HepG2 (cell line): ENCODE data around the gene PLD6. TPM values are rescaled to one million over a fixed set of nuclear protein-coding genes. Genes with fewer than 3 reads are reported as not detected.
A peak's percentile ranks its signal among the peaks of the same experiment; 100 is the strongest.

Experiments
- FOSL2 ChIP-seq: sonication (generic); formaldehyde crosslinking; IDR thresholded peaks from 2 replicates; pipeline ENCODE4 v1.4.0; 2020; ENCODE audit warnings: missing genetic modification reagents
- GPN1 ChIP-seq: sonication (generic); formaldehyde crosslinking; IDR thresholded peaks from 2 replicates; pipeline ENCODE4 v1.5.1; 2020; ENCODE audit warnings: missing genetic modification reagents, borderline replicate concordance
- HBP1 ChIP-seq: IDR thresholded peaks from 2 replicates; pipeline ENCODE4 v1.6.1; 2016; ENCODE audit warnings: low read depth, control low read depth
- HNF1A ChIP-seq, 2 experiments: sonication (generic) in 1 of 2; formaldehyde crosslinking in 1 of 2; IDR thresholded peaks; 2 replicates each; pipeline versions ENCODE4 v1.4.0 to v1.6.1; 2016 to 2020; ENCODE audit warnings: borderline replicate concordance in 1 of 2, low read depth in 1 of 2, mild to moderate bottlenecking in 1 of 2, missing genetic modification reagents in 1 of 2
- MBD4 ChIP-seq: IDR thresholded peaks from 2 replicates; pipeline ENCODE4 v1.6.1; 2012; ENCODE audit warnings: low read length, inconsistent platforms, borderline replicate concordance
- MXD4 ChIP-seq: IDR thresholded peaks from 2 replicates; pipeline ENCODE4 v1.6.1; 2016; ENCODE audit warnings: mild to moderate bottlenecking, missing biosample characterization, missing genetic modification reagents
- TCF12 ChIP-seq, 2 experiments: fragments of 450-650 bp in 1 of 2; sonication (generic) in 1 of 2; formaldehyde crosslinking in 1 of 2; IDR thresholded peaks; 2 replicates each; pipeline versions ENCODE4 v1.6.1 to v1.8.0; 2017 to 2022; ENCODE audit warnings: antibody characterized with exemption in 1 of 2, mild to moderate bottlenecking in 1 of 2, missing genetic modification reagents in 1 of 2, moderate library complexity in 1 of 2
- TRAFD1 ChIP-seq: sonication (generic); formaldehyde crosslinking; IDR thresholded peaks from 2 replicates; pipeline ENCODE4 v1.5.1; 2020; ENCODE audit warnings: missing genetic modification reagents, mild to moderate bottlenecking, borderline replicate concordance
- ZNF18 ChIP-seq: sonication (generic); formaldehyde crosslinking; IDR thresholded peaks from 2 replicates; pipeline ENCODE4 v1.8.0; 2022; ENCODE audit warnings: mild to moderate bottlenecking, missing genetic modification reagents; ENCODE audit not compliant: insufficient replicate concordance
- ZNF30 ChIP-seq: sonication (generic); formaldehyde crosslinking; IDR thresholded peaks from 2 replicates; pipeline ENCODE4 v1.5.0; 2020; ENCODE audit warnings: mild to moderate bottlenecking, missing genetic modification reagents
- ZNF556 ChIP-seq: sonication (generic); formaldehyde crosslinking; IDR thresholded peaks from 2 replicates; pipeline ENCODE4 v1.4.0; 2020; ENCODE audit warnings: mild to moderate bottlenecking, missing genetic modification reagents, borderline replicate concordance
- ZNF564 ChIP-seq: sonication (generic); formaldehyde crosslinking; IDR thresholded peaks from 2 replicates; pipeline ENCODE4 v1.8.1; 2023; ENCODE audit warnings: mild to moderate bottlenecking, missing genetic modification reagents
- ZNF652 ChIP-seq: IDR thresholded peaks from 2 replicates; pipeline ENCODE4 v1.6.1; 2016; ENCODE audit warnings: low read depth, borderline replicate concordance
- ZZZ3 ChIP-seq: sonication (generic); formaldehyde crosslinking; IDR thresholded peaks from 2 replicates; pipeline ENCODE4 v1.4.0; 2020; ENCODE audit warnings: missing genetic modification reagents, mild to moderate bottlenecking, borderline replicate concordance
- polyA plus RNA-seq, 8 experiments: library from polyadenylated mRNA; depleted of rRNA in 3 of 8; stranded (reverse) in 7 of 8; unstranded in 1 of 8; fragments of >200 nt; fragmentation: Illumina TruSeq in 4 of 8; extraction: Trizol in 4 of 8; gene quantifications; 2 replicates each; pipeline versions ENCODE4 v1.2.1 to v1.2.3, GENCODE V29; 2011 to 2016; ENCODE audit warnings: low read depth in 4 of 8, missing spikeins in 1 of 8, mixed read lengths in 1 of 8; ENCODE audit not compliant: insufficient read depth in 1 of 8
- total RNA-seq, 5 experiments: library from RNA; depleted of rRNA; stranded (reverse); fragments of >200 nt; fragmentation: Illumina TruSeq; extraction: Trizol; gene quantifications; 2 replicates each; pipeline ENCODE4 v1.2.3, GENCODE V29; 2016; ENCODE audit warnings: low read depth in 1 of 5
- TF ChIP-seq, protein P1 (sequence below): sonication (generic); formaldehyde crosslinking; IDR thresholded peaks from 2 replicates; pipeline ENCODE4 v1.9.0; 2021; ENCODE audit warnings: missing genetic modification reagents, borderline replicate concordance

PLD6 gene
- total and polyA plus RNA-seq, 2 of the 13 experiments (the other 11 are each of a cell fraction or from before 2014, with no cell fraction given): 5.2 to 11.4 TPM

- TF ChIP-seq ZNF30 (no peak), HBP1 (no peak; the same call in 1 of the 2 replicates), TCF12 (IDR thresholded peaks at IDR 0.05) (no peak), TCF12 (CRISPR knock-in tag; IDR thresholded peaks at IDR 0.05) (peak; percentile 72; the same call in 1 of the 2 replicates), ZNF652 (CRISPR knock-in tag) (no peak), GPN1 (CRISPR knock-in tag) (no peak), ZZZ3 (peak; percentile 33; the same call in 1 of the 2 replicates), MBD4 (no peak), ZNF556 (no peak), ZNF18 (CRISPR knock-in tag) (no peak), HNF1A (IDR thresholded peaks at IDR 0.05; ENCODE audit: low read depth) (peak; percentile 21; the same call in 1 of the 2 replicates), HNF1A (CRISPR knock-in tag; IDR thresholded peaks at IDR 0.05; ENCODE audit: borderline replicate concordance) (peak; percentile 62; the same call in 1 of the 2 replicates), MXD4 (CRISPR knock-in tag) (no peak; the same call in none of the 2 replicates), ZNF564 (CRISPR knock-in tag) (no peak), FOSL2 (CRISPR knock-in tag) (0 out of 2 replicates have a peak, but pooled peaks have one; percentile 22), TRAFD1 (CRISPR knock-in tag) (no peak)
- TF ChIP-seq, protein P1, sequence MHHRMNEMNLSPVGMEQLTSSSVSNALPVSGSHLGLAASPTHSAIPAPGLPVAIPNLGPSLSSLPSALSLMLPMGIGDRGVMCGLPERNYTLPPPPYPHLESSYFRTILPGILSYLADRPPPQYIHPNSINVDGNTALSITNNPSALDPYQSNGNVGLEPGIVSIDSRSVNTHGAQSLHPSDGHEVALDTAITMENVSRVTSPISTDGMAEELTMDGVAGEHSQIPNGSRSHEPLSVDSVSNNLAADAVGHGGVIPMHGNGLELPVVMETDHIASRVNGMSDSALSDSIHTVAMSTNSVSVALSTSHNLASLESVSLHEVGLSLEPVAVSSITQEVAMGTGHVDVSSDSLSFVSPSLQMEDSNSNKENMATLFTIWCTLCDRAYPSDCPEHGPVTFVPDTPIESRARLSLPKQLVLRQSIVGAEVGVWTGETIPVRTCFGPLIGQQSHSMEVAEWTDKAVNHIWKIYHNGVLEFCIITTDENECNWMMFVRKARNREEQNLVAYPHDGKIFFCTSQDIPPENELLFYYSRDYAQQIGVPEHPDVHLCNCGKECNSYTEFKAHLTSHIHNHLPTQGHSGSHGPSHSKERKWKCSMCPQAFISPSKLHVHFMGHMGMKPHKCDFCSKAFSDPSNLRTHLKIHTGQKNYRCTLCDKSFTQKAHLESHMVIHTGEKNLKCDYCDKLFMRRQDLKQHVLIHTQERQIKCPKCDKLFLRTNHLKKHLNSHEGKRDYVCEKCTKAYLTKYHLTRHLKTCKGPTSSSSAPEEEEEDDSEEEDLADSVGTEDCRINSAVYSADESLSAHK (CRISPR knock-in tag): no peak
Observed at GRCh38 chr17:17237026-17237799, 31.1 kb upstream of the PLD6 start, which contains the start of gene FLCN (continued).
